ENCODE measurements around the gene C16orf90.

The C16orf90 gene

DNA sequence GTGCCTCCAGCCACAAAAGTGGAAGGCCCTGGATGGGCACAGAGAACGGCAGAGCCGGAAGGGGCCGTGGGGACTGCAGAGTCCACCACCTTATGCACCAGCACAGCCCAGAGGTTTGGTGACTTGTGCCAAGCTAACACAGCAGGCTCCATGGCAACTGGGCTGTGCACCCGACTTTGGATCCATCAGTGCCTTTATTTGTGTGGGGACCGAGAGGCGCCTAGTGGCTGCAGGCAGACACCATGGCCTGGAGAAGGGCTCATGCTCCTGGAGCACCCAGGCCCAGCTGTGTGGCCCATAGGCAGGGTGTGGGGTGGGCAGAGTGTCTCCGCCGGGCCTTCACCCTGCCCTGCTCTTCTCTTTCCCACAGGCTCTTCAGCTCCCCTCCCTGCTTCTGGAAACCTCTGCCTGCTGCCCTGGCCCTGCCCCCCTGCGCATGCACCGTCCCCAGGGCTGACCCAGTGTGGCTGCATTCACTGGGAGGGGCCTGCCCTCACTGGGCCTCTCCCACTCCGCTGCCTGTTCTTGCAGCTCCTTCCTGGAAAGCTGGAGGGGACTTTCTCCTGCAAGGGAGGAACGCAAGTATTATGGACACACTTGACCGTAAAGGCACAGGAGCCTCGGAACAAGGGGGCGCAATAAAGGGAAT is 10.1 kb downstream of the C16orf90 start (continued):
- TF ChIP-seq ZNF629 (tag by site-specific recombination; IDR thresholded peaks at IDR 0.05) (no peak), ZNF184 (tag by site-specific recombination; IDR thresholded peaks at IDR 0.05) (no peak), ZNF701 (tag by site-specific recombination; IDR thresholded peaks at IDR 0.05) (no peak), ZNF473 (tag by site-specific recombination; IDR thresholded peaks at IDR 0.05) (no peak), SCRT1 (tag by site-specific recombination; IDR thresholded peaks at IDR 0.05; ENCODE audit: borderline replicate concordance) (no peak), ZNF792 (tag by site-specific recombination; IDR thresholded peaks at IDR 0.05) (no peak)

DNA sequence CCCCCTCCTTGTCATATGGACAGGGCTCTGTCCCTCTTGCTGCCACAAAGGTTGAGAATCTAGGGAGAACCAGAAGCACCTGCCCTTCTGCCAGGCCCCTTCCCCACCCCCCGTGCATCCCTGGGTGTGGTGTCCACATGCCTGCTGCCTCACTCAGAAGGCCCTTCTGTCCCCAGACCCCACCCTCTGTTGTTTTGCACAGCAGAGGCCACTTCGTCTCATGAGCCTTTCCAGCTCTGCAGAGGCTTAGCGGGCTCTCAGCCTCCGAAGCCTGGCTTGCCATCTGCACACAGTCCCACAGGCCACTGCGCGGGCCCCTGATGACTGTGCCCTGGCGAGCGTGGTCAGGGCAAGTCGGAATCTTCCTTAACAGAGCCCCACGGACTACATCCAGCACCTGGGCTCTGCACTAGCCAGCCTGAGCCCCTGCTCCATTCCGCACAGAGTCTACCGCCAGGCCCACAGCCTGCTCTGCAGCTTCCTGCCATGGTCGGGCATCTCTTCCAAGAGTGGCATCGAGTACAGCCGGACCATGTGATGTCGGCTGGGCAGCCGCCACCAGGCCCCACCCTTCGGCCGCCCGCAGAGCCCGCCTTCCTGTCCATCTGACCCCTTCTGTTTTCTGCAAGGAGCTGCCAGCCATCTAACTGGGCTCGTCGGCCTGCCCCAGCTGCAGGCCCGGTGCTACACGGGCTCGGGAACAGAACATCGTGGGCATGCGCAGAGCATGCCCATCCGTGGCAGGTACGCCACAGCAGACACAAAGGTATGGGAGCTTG is 10.8 kb downstream of the C16orf90 start:
- Histone ChIP-seq H3K4me1 (ENCODE audit: control insufficient read depth, insufficient read depth, low read length) (no peaks in the 10 kb centered on the region), H3K4me3 (ENCODE audit: low read depth, low read length) (no peak overlapping the region), H3K27ac (ENCODE audit: extremely low read depth, low read depth, low read length) (no peak overlapping the region), H3K36me3 (ENCODE audit: control insufficient read depth in 2 of 2, insufficient read depth in 1 of 2, low read length in 2 of 2) (peaks cover 0 to 76% of the 10 kb centered on the region in 2 experiments; a peak in 2 of 3 replicates), H3K9me3 (ENCODE audit: control insufficient read depth, insufficient read depth, low read depth, low read length) (no peaks in the 10 kb centered on the region)
- CTCF ChIA-PET = no interaction called here
- TF ChIP-seq ZNF558 (tag by site-specific recombination; IDR thresholded peaks at IDR 0.05) (no peak), ZNF747 (tag by site-specific recombination; IDR thresholded peaks at IDR 0.05) (no peak)
- POLR2A ChIA-PET = no interaction called here

DNA sequence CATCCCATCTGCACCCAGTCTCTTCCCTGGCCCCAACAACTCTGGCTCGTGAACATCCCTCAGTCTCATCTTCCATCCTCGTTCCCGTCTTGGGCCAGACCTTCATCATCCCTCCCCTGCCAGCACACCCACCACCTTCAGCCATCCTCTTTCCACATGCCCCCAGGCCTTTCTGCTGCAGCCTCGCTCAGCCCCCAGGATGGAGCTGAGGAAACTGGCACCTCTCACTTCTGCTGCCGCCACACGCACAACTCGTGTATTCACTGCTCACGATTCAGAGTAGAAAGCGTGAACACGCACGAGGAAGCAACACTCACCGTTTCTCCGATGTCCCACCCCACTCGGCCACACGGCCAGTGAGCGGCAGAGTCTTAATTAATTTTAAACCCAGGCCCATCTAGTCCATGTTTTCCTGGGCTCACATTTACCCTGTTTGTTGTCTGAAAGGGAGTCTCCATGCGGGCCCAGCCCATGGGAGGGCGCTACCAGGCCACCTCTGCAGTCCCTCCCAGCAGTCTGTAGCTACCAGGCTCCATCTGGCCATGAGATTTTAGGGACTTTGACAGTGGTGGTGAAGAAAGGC is 12.5 kb downstream of the C16orf90 start:
- POLR2A ChIA-PET = no interaction called here
- H3K27ac ChIP-seq (ENCODE audit: extremely low read depth, low read depth, low read length) = no peak overlapping the region
- no peak overlapping the region for H3K4me3 ChIP-seq (ENCODE audit: low read depth, low read length)
- H3K9me3 ChIP-seq (ENCODE audit: control insufficient read depth, insufficient read depth, low read depth, low read length) = no peaks in the 10 kb centered on the region
- H3K36me3 ChIP-seq (ENCODE audit: control insufficient read depth in 2 of 2, insufficient read depth in 1 of 2, low read length in 2 of 2) = peaks cover 0 to 82% of the 10 kb centered on the region in 2 experiments; a peak in 2 of 3 replicates
- no peaks in the 10 kb centered on the region for H3K4me1 ChIP-seq (ENCODE audit: control insufficient read depth, insufficient read depth, low read length)
- TF ChIP-seq, protein P1, sequence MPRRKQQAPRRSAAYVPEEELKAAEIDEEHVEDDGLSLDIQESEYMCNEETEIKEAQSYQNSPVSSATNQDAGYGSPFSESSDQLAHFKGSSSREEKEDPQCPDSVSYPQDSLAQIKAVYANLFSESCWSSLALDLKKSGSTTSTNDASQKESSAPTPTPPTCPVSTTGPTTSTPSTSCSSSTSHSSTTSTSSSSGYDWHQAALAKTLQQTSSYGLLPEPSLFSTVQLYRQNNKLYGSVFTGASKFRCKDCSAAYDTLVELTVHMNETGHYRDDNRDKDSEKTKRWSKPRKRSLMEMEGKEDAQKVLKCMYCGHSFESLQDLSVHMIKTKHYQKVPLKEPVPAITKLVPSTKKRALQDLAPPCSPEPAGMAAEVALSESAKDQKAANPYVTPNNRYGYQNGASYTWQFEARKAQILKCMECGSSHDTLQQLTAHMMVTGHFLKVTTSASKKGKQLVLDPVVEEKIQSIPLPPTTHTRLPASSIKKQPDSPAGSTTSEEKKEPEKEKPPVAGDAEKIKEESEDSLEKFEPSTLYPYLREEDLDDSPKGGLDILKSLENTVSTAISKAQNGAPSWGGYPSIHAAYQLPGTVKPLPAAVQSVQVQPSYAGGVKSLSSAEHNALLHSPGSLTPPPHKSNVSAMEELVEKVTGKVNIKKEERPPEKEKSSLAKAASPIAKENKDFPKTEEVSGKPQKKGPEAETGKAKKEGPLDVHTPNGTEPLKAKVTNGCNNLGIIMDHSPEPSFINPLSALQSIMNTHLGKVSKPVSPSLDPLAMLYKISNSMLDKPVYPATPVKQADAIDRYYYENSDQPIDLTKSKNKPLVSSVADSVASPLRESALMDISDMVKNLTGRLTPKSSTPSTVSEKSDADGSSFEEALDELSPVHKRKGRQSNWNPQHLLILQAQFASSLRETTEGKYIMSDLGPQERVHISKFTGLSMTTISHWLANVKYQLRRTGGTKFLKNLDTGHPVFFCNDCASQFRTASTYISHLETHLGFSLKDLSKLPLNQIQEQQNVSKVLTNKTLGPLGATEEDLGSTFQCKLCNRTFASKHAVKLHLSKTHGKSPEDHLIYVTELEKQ (tag by site-specific recombination; IDR thresholded peaks at IDR 0.05; ENCODE audit: borderline replicate concordance) = no peak
- no peak for TF ChIP-seq ZNF423 (tag by site-specific recombination; IDR thresholded peaks at IDR 0.05)
- CTCF ChIA-PET = no interaction called here

DNA sequence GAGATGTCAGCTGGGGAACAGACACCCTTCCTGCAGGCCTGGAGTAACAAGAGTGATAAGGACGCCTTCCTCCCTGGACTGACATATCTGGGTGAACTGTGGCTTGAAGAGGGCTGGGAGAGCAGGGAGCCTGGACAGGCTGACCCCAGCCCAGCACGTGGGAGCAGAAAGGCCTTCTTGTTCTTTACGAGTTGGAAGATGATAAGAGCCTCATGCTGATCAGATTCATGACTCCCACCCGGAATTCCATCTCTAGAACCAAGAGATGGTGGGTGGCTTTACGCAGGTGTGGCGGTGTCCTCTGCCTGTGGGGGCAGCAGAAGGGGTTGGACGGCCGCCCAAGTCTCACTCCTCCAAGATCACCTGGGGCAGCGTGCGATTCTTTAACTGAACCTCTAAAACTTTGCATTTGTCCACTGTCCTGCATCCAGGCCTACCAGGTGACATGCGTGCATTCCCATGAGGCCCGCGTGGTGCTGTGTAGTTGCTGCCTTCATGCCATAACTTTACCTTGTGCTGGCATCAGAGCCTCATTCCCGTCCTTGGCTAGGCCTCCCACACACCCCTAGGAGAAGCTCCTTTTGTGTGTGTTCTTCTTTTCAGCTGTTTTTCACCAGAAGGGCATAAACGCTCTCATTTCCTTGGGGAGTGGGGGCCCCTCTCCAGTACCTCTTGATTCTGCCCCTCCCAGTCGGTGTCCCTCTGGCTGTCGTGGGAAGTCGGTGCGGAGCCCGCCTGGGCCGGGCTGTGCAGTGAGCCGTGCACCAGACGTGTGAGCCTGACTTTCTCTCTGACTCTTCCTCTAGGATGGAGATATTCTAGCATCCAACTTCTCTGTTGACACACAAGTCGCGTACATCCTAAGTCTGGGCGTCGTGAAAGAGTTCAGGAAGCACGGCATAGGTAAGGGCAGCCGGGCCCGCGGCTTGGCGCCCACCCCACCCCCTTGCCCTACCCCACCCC is 13.3 kb downstream of the C16orf90 start:
- Histone ChIP-seq H3K4me3 (ENCODE audit: low read depth, low read length) (no peak overlapping the region), H3K9me3 (ENCODE audit: control insufficient read depth, insufficient read depth, low read depth, low read length) (no peaks in the 10 kb centered on the region), H3K36me3 (ENCODE audit: control insufficient read depth in 2 of 2, insufficient read depth in 1 of 2, low read length in 2 of 2) (peaks cover 0 to 75% of the 10 kb centered on the region in 2 experiments; a peak in 2 of 3 replicates), H3K27ac (ENCODE audit: extremely low read depth, low read depth, low read length) (no peak overlapping the region), H3K4me1 (ENCODE audit: control insufficient read depth, insufficient read depth, low read length) (no peaks in the 10 kb centered on the region)
- ChIA-PET CTCF (no interaction called here), POLR2A (no interaction called here)
- no peak for TF ChIP-seq ZNF112 (tag by site-specific recombination; IDR thresholded peaks at IDR 0.05)
- TF ChIP-seq ZFHX2 (tag by site-specific recombination; conservative IDR thresholded peaks at IDR 0.05) = peak; percentile 68
- TF ChIP-seq EGR2 (tag by site-specific recombination; IDR thresholded peaks at IDR 0.05; ENCODE audit: low read depth) = peak; percentile 84

All from HEK293 (cell line).